Tibial nerve (tissue), 4 donors: ENCODE data around the gene KCNA10. TPM values are rescaled to one million over a fixed set of nuclear protein-coding genes. Genes with fewer than 3 reads are reported as not detected.
A peak's percentile ranks its signal among the peaks of the same experiment; 100 is the strongest.

Experiments used
- DNase-seq, 2 donors: peaks; one replicate each; pipeline ENCODE4 v3.0.0-alpha.2; 2019; ENCODE audit warnings: low spot score in 2 of 2
- H3K27ac ChIP-seq, 4 donors: fragments of 200-600 bp; sonication (generic) in 3 of 4; one replicate each; pipeline ENCODE4 v1.5.1; 2017 to 2019; ENCODE audit warnings: mild to moderate bottlenecking in 1 of 4
- H3K27me3 ChIP-seq, 2 donors: fragments of 200-600 bp; sonication (generic) in 1 of 2; one replicate each; pipeline versions ENCODE4 v1.5.1 to v1.6.0; 2017 to 2019
- H3K36me3 ChIP-seq, 3 donors: fragments of 200-600 bp; sonication (generic); one replicate each; pipeline ENCODE4 v1.5.1; 2018 to 2019
- H3K4me1 ChIP-seq, 4 donors: fragments of 200-600 bp; sonication (generic) in 3 of 4; one replicate each; pipeline ENCODE4 v1.5.1; 2017 to 2019
- H3K4me3 ChIP-seq, 4 donors: fragments of 200-600 bp; sonication (generic) in 3 of 4; one replicate each; pipeline ENCODE4 v1.5.1; 2017 to 2019; ENCODE audit warnings: mild to moderate bottlenecking in 1 of 4, moderate library complexity in 1 of 4
- H3K9me3 ChIP-seq, 4 donors: fragments of 200-600 bp; sonication (generic) in 3 of 4; one replicate each; pipeline ENCODE4 v1.5.1; 2017 to 2019
- EP300 ChIP-seq, 2 donors: sonication (generic); formaldehyde crosslinking; IDR thresholded peaks; one replicate each; pipeline ENCODE4 v1.6.1; 2017; ENCODE audit warnings: antibody characterized with exemption in 2 of 2, mild to moderate bottlenecking in 1 of 2
- POLR2A ChIP-seq, 2 donors: fragments of 450-650 bp; IDR thresholded peaks; one replicate each; pipeline ENCODE4 v1.6.1; 2017; ENCODE audit warnings: antibody characterized with exemption in 2 of 2, mild to moderate bottlenecking in 2 of 2, moderate library complexity in 2 of 2
- WGBS, 2 donors: methylation state at CpG; one replicate each; pipeline ENCODE4 v1.1.5; 2018; 5-methylcytosine and 5-hydroxymethylcytosine counted together
- total RNA-seq, 4 donors: library from RNA; depleted of rRNA; stranded (reverse); fragments of >200 nt; gene quantifications; one replicate each; pipeline ENCODE4 v1.1.0, GENCODE V29; 2016
- TF ChIP-seq, protein P1 (sequence below), 5 experiments: fragments of 200-600 bp in 3 of 5; fragments of 450-650 bp in 2 of 5; sonication (generic) in 3 of 5; IDR thresholded peaks; one replicate each; pipeline ENCODE4 v1.5.1; 2016 to 2019; ENCODE audit warnings: antibody characterized with exemption in 5 of 5, mild to moderate bottlenecking in 3 of 5, moderate library complexity in 2 of 5

The KCNA10 gene
- total RNA-seq, 4 donors from 2014 or later, result not detected

DNA sequence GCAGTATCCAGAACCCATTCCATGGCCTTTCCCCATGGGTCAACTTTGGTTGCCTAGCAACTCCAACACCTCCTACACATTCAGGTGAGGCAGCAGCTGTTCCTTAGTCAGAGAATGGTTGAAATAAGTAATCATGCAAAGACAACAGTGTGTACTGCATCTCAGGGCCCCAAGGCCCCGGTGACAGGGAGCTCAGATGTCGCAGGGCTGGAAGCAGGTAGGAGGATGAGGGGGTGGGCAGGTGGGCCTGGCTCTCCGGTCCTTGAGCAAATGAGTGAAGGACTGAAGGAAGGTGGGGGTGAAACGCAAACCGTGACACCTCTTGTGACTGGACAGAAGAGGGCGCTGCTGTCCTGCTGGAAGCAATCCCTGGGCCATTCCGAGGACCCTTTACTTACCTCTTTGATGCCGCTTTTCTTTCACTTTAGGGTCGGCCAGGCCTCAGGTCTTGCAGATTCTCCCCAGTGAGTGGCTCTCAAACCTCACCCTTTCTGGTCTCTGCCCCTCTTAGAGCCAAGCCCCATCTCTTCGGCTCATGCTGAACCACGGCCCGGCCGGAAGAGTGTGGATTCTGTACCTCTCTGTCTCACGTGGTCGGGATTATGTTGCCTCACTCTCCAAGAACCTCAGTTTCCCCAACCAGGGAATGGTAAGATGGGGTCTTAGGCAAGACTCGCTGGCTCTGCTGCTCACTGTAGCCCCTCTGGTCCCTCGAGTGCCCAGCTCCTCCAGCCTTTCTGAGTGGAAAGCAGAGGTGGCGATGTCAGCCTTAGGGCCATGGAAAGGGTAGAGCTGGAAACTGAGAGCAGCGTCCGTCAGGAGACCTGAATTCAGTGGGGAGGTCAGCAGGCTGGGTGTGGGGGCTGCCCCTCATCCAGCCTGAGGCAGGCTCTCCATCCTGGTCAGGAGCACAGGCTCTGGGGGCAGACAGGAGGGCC lies 5.6 kb upstream of the KCNA10 start:
- TF ChIP-seq, protein P1, sequence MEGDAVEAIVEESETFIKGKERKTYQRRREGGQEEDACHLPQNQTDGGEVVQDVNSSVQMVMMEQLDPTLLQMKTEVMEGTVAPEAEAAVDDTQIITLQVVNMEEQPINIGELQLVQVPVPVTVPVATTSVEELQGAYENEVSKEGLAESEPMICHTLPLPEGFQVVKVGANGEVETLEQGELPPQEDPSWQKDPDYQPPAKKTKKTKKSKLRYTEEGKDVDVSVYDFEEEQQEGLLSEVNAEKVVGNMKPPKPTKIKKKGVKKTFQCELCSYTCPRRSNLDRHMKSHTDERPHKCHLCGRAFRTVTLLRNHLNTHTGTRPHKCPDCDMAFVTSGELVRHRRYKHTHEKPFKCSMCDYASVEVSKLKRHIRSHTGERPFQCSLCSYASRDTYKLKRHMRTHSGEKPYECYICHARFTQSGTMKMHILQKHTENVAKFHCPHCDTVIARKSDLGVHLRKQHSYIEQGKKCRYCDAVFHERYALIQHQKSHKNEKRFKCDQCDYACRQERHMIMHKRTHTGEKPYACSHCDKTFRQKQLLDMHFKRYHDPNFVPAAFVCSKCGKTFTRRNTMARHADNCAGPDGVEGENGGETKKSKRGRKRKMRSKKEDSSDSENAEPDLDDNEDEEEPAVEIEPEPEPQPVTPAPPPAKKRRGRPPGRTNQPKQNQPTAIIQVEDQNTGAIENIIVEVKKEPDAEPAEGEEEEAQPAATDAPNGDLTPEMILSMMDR (IDR thresholded peaks at IDR 0.05), result peak; percentile 47 to 78 (median 60)
- TF ChIP-seq POLR2A (IDR thresholded peaks at IDR 0.05) (no peak), EP300 (IDR thresholded peaks at IDR 0.05) (no peak)
- H3K27ac ChIP-seq, result peak overlapping the region in 1 of 4 donors; percentile 4
- no peaks in the 10 kb centered on the region for H3K36me3 ChIP-seq
- no peaks in the 10 kb centered on the region for H3K9me3 ChIP-seq
- DNase-seq, result no peak
- peaks cover 0 to 27% (median 2%) of the 10 kb centered on the region in 4 donors for H3K4me1 ChIP-seq
- peak overlapping the region in 1 of 4 donors; percentile 21 for H3K4me3 ChIP-seq
- 26 to 34% methylated on average over 19 to 20 of the region's 20 CpGs for WGBS, 2 donors
- H3K27me3 ChIP-seq, result no peaks in the 10 kb centered on the region

DNA sequence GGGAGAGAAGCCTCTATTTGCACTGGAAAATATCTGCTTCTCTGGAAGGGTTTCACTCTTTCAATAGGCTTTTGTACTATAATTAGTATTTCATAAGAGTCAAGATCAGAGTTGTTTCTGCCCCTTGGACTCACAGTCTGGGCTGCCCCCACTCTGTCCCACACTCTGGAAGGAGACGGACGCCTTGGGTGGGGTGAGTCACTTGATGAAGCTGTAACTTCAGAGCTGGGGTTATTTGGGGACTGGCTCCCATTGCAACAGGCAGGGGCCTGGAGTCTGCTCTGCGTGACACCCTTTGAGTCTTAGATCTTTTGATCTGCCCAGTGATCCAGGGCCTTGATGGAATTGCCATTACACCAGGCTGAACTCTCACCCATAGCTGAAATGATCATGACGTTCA lies 4.0 kb upstream of the KCNA10 start:
- no peaks in the 10 kb centered on the region for H3K36me3 ChIP-seq
- no peaks in the 10 kb centered on the region for H3K9me3 ChIP-seq
- no peak for DNase-seq
- WGBS, 2 donors, result 28 to 35% methylated on average over 4 of the region's 4 CpGs
- peaks cover 0 to 27% (median 2%) of the 10 kb centered on the region in 4 donors for H3K4me1 ChIP-seq
- no peaks in the 10 kb centered on the region for H3K27me3 ChIP-seq
- peak overlapping the region in 1 of 4 donors; percentile 27 for H3K27ac ChIP-seq
- no peak overlapping the region for H3K4me3 ChIP-seq
- TF ChIP-seq POLR2A (IDR thresholded peaks at IDR 0.05) (no peak), EP300 (IDR thresholded peaks at IDR 0.05) (no peak)
- TF ChIP-seq, protein P1 (IDR thresholded peaks at IDR 0.05), result no peak

DNA sequence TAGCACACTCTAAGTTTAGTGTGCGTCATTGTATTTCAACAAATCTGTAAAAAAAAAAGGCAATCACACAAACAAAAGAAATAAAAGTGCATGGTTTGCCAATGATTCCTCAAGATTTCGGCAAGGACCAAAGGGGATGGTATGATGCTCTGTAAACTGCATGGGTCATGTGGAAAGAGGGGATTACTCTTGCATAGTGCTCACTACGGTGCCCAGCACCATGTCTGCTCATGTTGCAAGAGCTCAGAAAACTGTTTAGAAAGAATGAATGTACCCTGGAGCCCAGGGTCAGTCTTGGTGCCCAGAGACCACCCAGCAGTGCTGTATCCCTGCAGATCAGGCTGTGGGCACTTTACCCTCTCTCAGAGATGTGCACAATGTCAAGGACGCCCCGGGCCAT lies 3.6 kb upstream of the KCNA10 start:
- WGBS, 2 donors, result 55 to 56% methylated on average over 5 of the region's 5 CpGs
- DNase-seq, result no peak
- no peak for TF ChIP-seq EP300 (IDR thresholded peaks at IDR 0.05)
- TF ChIP-seq, protein P1 (IDR thresholded peaks at IDR 0.05), result no peak
- no peak for TF ChIP-seq POLR2A (IDR thresholded peaks at IDR 0.05)
- Histone ChIP-seq H3K4me3 (no peak overlapping the region), H3K36me3 (no peaks in the 10 kb centered on the region), H3K4me1 (peaks cover 0 to 27% (median 2%) of the 10 kb centered on the region in 4 donors), H3K9me3 (no peaks in the 10 kb centered on the region), H3K27ac (peak overlapping the region in 1 of 4 donors; percentile 27), H3K27me3 (no peaks in the 10 kb centered on the region)

DNA sequence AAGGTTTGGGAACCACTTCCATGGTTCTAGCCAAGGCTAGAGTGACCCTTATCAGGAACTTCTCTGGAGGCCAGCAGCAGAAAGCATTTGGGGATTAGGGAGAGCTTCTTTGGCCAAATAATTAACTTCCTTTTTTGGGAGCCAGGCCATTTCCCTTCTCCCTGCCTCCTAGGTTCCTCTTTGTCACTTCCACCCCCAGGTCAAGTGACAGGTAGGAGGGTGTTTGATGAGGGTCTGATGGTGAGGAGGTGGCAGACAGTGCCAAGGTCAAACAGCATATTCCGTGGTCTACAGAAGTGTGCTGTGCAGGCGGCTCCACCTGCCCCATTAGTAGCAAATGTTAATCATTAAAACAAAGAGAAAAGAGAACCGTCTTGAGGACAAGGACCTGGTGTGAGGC lies 1.9 kb upstream of the KCNA10 start:
- TF ChIP-seq EP300 (IDR thresholded peaks at IDR 0.05), result no peak
- TF ChIP-seq POLR2A (IDR thresholded peaks at IDR 0.05), result no peak
- TF ChIP-seq, protein P1 (IDR thresholded peaks at IDR 0.05), result no peak
- DNase-seq, result no peak
- H3K27me3 ChIP-seq, result no peaks in the 10 kb centered on the region
- H3K4me3 ChIP-seq, result no peak overlapping the region
- no peaks in the 10 kb centered on the region for H3K9me3 ChIP-seq
- 79 to 83% methylated on average over 3 of the region's 3 CpGs for WGBS, 2 donors
- peaks cover 0 to 27% (median 2%) of the 10 kb centered on the region in 4 donors for H3K4me1 ChIP-seq
- H3K27ac ChIP-seq, result no peak overlapping the region
- H3K36me3 ChIP-seq, result no peaks in the 10 kb centered on the region

DNA sequence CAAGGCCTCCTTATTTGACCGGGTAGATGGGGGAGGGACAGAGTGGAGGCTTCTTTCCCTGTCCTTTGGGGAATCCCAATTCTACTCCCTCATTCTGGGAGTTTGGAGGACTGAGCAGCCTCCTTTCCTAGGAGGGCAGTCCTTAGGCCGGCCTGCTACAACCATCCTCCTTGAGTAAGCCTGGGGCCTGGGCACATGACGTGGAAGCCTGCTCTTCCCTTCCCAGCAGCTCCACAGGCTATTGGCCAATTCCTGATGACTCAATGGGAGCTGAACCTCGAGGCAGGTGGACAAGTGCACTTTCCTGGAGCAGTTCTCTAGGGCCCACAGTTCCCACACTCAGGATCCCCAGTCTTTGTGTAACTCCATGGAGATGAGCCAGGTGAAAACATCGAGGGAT lies 3.1 kb downstream of the KCNA10 start:
- no peak overlapping the region for H3K4me3 ChIP-seq
- TF ChIP-seq EP300 (IDR thresholded peaks at IDR 0.05) (no peak), POLR2A (IDR thresholded peaks at IDR 0.05) (no peak)
- TF ChIP-seq, protein P1 (IDR thresholded peaks at IDR 0.05), result no peak
- H3K27me3 ChIP-seq, result no peaks in the 10 kb centered on the region
- no peak overlapping the region for H3K27ac ChIP-seq
- no peaks in the 10 kb centered on the region for H3K4me1 ChIP-seq
- H3K36me3 ChIP-seq, result no peaks in the 10 kb centered on the region
- H3K9me3 ChIP-seq, result no peaks in the 10 kb centered on the region
- WGBS, 2 donors, result 66 to 86% methylated on average over 5 of the region's 5 CpGs
- DNase-seq, result no peak
